GM20000 (cell line): ENCODE measurements around the gene DIP2C.

Source experiments
- DNase-seq: peaks from one replicate; pipeline ENCODE4 v3.0.0; 2012; ENCODE audit warnings: low spot score
- CTCF ChIP-seq: IDR thresholded peaks from 2 replicates; pipeline ENCODE4 v1.5.1; 2012; ENCODE audit warnings: mild to moderate bottlenecking, control low read depth; ENCODE audit errors: extremely low read depth, missing control alignments

DIP2C gene

DNA sequence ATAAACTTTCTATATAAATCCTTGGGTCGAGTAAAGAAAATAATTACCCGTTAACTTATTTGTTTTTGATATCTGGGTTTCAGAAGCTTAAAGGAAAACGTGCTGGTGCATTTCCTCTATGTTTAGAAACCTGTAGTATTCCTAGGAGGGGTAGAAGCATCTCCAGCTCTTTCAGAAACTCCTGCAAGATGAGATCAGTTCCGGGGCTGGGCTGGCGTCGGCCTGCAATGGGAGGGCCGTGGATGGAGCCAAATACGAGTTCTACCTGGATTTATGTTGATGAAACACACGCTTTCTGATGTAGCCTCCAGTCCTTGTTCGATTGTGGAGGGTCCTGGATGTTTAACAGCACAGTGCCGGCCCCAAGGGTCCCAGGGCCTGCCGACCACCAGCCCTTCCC lies 35.8 kb upstream of the DIP2C start:
- no peak for DNase-seq
- no peak for TF ChIP-seq CTCF

GRCh38 chr10:723973-724372 lies 34.5 kb upstream of the DIP2C start:
- DNase-seq, result no peak
- no peak for TF ChIP-seq CTCF

DNA sequence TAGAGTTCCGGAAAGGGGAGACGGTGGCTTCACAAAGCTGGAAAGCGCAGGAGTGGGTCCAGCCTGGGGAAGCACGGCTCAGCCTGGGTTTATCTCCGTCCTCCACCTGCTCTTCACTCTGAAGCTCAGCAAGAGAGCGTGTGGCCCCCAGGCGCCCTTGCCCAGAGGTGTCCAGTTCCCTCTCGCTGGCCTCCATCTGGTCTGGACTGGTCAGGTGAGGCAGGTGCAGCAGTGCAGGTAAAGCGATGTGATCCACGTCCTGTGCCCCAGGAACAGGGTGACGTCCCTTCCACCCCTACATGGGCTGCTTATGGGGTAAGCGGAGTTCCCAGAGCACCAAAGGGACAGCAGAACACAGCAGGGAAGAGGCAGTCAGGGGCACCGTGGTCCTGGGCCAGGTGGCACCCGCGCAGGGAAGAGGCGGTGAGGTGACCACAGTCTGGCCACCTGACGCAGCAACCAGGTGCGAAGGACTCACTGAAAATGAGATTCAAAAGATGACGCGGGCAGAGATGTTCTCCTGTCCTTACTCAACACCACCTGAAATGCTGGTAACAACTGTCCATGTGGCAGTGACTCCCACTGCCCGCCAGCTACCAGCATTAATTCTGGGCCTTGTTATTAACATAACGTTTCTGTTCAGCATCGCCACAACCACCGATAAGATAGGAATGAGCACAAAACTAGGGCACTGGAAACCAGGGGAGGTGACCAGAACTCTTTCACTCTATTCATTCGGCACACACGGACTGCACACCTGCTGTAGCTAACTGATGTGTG lies 33.0 kb upstream of the DIP2C start:
- no peak for TF ChIP-seq CTCF
- no peak for DNase-seq

DNA sequence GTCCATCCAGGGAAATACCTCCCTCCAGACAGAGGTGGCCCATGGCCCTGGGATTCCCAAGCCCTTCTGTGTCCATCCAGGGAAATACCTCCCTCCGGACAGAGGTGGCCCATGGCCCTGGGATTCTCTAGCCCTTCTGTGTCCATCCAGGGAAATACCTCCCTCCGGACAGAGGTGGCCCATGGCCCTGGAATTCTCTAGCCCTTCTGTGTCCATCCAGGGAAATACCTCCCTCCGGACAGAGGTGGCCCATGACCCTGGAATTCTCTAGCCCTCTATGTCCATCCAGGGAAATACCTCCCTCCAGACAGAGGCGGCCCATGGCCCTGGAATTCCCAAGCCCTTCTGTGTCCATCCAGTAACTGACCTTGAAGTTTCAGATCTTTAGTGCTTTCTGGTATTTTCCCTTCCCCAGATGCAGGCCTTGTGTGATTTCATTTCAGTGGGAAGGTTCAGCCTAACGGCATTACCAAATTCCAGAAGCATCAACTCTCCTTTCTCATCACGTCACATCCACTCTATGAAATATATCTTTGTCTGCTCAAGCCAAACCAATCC lies 28.8 kb upstream of the DIP2C start:
- no peak for DNase-seq
- TF ChIP-seq CTCF, result no peak

DNA sequence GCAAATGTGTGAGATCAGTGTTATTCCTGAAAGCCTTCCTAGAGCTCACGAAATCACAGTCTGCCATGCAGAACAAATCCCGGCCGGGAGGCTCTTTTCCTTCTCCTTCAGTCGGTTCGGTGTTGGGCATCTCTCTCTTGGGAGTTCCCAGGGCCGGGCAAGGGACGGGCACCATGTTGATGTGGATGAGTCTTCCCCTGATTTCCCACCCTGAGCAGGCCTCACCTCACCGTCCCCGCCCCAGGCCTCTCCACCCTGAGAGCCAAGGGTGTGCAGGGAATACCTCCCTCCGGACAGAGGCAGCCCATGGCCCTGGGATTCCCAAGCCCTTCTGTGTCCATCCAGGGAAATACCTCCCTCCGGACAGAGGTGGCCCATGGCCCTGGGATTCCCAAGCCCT lies 28.0 kb upstream of the DIP2C start:
- TF ChIP-seq CTCF, result no peak
- no peak for DNase-seq

GRCh38 chr10:716821-717220 lies 27.4 kb upstream of the DIP2C start:
- no peak for TF ChIP-seq CTCF
- no peak for DNase-seq

DNA sequence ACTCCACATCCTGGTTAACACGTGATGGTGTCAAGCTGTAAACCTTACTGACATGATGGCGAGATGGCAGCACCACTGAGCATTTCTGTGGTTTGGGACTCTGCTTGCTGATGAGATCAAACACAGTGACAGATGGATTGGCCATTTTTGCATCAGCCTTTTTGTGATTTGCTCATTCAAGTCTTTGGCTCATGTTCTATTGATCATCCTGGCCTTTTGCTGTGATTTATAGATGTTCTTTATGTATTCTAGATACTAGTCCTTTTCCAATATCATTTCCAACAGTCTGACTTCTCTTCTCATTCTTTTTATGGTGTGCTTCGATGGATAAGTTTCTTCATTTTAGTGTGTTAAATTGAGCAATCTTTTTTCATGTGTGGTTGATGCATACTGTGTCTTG lies 24.7 kb upstream of the DIP2C start:
- DNase-seq, result no peak

More for the DNA sequence above, 24.7 kb upstream of the DIP2C start:
- TF ChIP-seq CTCF, result no peak
